DLD1 (cell line): Measurements from ENCODE around the gene MALAT1.
"Not testable (repeated sequence)": the region's sequence is repeated elsewhere in the genome, so short reads cannot be mapped to it uniquely, and the experiment has no call there.

Experiments
- in situ Hi-C: cut with HindIII; loops from 2 replicates; pipeline ENCODE4 v1.10.0; 2017; ENCODE audit warnings: low sequenced_read_pairs

MALAT1 gene

DNA sequence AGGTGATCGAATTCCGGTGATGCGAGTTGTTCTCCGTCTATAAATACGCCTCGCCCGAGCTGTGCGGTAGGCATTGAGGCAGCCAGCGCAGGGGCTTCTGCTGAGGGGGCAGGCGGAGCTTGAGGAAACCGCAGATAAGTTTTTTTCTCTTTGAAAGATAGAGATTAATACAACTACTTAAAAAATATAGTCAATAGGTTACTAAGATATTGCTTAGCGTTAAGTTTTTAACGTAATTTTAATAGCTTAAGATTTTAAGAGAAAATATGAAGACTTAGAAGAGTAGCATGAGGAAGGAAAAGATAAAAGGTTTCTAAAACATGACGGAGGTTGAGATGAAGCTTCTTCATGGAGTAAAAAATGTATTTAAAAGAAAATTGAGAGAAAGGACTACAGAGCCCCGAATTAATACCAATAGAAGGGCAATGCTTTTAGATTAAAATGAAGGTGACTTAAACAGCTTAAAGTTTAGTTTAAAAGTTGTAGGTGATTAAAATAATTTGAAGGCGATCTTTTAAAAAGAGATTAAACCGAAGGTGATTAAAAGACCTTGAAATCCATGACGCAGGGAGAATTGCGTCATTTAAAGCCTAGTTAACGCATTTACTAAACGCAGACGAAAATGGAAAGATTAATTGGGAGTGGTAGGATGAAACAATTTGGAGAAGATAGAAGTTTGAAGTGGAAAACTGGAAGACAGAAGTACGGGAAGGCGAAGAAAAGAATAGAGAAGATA lies at the start of gene MALAT1:
MALAT1 (plus strand) TSS at position 69 of the 736 bp plus-strand sequence.
- in situ Hi-C loops, result loop anchor here (10.0 kb wide), 2 partner anchors 74 to 144 kb away; partner anchors contain the start of genes NEAT1 and TIGD3

DNA sequence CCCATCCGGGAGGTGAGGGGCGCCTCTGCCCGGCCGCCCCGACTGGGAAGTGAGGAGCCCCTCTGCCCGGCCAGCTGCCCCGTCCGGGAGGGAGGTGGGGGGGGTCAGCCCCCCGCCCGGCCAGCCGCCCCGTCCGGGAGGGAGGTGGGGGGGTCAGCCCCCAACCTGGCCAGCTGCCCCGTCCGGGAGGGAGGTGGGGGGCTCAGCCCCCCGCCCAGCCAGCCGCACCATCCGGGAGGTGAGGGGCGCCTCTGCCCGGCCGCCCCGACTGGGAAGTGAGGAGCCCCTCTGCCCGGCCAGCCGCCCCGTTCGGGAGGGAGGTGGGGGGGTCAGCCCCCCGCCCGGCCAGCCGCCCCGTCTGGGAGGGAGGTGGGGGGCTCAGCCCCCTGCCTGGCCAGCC lies 47.5 kb upstream of the MALAT1 start:
- in situ Hi-C loops, result not testable (repeated sequence)

DNA sequence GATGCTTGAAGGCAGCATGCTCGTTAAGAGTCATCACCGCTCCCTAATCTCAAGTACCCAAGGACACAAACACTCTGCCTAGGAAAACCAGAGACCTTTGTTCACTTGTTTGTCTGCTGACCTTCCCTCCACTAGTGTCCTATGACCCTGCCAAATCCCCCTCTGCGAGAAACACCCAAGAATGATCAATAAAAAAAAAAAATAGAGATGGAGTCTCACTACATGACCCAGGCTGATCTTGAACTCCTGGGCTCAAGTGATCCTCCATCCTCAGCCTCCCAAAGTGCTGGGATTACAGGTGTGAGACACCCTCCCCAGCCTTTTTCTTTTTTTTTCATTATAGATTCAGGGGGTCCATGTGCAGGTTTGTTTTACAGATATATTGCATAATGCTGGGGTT lies 46.6 kb upstream of the MALAT1 start:
- in situ Hi-C loops, result not testable (repeated sequence)

DNA sequence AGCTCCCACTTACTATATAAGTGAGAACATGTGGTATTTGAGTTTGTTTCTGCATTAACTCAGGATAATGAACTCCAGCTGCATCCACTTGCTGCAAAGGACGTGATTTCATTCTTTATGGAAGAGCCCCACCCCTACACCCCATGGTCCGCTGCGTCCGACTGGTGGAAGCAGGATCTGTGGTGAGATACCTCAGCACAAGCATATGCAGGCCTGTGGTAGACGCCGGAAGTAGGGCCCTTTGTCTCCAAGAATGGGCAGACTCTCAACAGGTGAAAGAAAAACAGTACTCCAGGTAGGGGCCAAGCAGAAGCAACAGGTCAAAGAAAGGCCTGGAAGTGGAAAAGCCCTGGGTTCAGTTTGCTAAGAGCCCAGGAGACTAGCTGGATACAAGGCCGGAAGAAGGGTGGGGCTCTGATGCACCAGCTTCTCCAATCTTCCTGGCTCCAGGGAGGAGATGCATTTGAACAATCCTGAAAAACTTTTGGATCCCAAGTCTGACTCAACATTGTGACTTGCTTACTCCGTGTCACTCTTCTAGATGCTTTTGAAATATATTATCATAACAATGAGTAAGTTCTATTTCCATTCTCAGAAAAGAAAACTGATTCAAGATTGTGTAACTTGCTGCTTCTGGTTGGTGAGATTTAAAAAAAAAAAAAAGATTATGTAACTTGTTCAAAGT lies 45.9 kb upstream of the MALAT1 start:
- in situ Hi-C loops, result no loop called here

DNA sequence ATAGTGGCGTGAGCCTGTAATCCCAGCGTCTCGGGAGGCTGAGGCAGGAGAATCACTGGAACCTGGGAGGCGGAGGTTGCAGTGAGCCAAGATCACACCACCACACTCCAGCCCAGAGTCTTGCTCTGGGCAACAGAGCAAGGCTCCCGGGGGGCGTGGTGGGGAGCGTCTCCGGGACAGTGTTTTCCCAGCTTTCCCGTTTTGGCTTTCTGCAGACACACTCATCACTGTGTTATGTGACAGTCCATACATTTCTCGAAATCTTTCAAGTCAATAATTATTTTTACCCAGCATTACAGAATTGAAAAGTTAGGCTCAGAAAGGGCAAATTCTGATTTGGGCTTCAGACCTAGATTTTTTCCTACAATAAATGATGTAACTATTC lies 44.5 kb upstream of the MALAT1 start:
- in situ Hi-C loops, result no loop called here

DNA sequence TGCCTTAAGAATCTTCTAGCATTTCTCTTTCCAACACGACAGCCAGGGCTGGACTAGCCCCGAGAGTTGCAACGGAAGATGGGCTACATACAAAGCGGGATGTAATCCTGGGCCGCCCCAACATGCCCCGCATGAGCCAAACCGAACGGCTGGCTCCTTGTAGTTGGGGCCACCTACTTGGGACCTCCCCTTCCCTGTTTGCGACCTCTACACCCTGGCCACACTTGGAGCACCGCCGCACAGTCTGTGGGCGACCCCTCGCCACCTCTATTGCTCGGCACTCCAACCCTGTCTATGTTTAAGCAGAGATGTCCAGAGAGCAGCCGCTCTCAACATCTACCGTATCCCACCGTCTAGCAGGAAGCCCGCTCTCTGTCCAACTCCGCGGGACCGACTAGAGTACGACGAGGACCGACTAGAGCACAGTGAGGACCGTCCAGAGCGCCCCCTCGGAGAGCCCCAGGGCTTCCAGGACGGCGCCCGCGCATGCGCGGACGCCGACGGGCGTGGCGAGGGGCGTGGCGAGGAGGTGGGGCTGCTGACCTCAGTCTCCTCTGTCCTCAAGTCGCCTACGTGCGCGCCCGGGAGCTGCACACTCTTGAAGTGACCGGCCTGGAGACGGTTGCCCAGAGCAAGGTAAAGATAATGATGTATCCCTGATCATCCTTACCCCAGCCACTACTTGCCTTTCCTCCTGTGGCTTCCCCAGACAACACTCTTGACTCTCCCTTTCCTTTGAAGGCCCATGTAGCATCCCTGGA lies 44.0 kb upstream of the MALAT1 start:
- in situ Hi-C loops, result no loop called here

DNA sequence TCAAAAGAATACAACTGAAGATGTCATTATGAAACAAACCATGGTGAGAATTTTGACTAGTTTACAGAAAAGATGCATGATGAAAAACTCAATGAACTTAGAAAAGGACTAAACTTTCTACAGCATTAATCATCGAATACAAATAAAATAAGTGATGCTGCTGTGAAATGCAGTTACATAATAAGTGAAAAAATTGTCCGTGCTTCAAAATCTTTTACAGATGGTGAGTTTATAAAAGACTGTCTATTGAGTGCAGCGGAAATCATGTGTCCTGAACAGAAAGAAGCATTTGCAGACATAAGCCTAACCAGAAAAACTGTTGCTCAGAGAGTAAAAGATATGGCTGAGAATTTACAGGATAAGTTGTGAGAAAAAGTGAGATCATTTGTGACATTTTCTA lies 42.4 kb upstream of the MALAT1 start:
- in situ Hi-C loops, result no loop called here

DNA sequence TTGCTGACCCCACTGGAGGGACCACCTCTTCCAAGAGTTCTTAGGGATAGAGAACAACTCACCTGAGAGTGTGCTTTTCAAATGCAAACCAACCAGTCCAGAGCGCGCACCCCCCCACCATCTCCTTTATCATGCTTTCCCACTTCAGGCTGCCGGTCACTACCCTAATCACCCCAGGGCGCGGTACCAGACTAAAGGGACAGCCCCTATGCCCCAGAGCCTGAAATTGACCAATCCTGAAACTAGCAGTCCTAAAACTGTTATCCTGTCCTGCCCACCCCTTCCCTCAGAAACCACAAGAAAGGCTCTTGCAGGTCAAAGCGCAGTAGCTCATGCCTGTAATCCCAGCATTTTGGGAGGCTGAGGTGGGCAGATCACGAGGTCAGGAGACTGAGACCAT lies 39.3 kb upstream of the MALAT1 start:
- in situ Hi-C loops, result no loop called here

DNA sequence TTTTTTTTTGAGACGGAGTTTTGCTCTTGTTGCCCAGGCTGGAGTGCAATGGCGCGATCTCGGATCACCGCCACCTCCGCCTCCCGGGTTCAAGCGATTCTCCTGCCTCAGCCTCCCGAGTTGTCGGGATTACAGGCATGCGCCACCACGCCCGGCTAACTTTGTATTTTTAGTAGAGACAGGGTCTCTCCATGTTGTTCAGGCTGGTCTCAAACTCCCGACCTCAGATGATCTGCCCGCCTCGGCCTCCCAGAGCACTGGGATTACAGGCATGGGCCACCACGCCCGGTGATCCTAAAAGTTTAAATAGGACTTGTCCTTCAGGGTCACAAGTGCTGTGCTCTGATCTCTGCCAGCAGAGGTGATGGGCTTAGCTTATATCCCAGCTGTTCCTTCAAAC lies 33.4 kb upstream of the MALAT1 start:
- in situ Hi-C loops, result not testable (repeated sequence)

DNA sequence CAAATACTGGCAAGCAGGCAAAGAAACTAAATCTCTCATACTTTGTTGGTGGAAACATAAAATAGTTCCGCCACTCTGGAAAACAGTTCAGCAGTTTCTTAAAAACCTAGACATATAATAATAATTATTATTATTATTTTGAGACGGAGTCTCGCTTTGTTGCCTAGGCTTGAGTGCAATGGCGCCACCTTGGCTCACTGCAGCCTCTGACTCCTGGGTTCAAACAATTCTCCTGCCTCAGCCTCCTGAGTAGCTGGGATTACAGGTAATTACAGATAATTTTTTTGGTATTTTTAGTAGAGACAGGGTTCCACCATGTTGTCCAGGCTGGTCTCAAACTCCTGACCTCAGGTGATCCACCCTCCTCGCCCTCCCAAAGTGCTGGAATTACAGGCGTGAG lies 31.5 kb upstream of the MALAT1 start:
- in situ Hi-C loops, result not testable (repeated sequence)

DNA sequence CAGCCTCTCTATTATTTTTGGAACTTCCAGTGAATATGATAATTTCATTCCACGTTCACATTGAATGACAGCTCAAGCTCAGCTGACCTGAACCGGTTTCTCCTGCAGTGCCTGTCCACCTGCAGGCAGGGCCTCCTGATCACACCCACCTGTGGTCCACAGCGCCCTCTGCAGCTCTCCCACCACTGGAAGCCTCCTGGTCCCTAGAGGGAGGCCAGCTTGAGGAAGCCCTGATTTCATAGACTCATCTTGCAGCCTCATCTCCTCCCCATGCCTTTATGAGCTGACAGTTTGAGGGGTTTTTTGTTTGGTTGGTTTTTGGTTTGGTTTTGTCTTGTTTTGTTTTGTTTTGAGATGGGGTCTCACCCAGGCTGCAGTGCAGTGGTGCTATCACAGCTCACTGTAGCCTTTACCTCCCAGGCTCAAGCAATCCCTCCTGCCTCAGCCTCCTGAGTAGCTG lies 29.9 kb upstream of the MALAT1 start:
- in situ Hi-C loops, result no loop called here

DNA sequence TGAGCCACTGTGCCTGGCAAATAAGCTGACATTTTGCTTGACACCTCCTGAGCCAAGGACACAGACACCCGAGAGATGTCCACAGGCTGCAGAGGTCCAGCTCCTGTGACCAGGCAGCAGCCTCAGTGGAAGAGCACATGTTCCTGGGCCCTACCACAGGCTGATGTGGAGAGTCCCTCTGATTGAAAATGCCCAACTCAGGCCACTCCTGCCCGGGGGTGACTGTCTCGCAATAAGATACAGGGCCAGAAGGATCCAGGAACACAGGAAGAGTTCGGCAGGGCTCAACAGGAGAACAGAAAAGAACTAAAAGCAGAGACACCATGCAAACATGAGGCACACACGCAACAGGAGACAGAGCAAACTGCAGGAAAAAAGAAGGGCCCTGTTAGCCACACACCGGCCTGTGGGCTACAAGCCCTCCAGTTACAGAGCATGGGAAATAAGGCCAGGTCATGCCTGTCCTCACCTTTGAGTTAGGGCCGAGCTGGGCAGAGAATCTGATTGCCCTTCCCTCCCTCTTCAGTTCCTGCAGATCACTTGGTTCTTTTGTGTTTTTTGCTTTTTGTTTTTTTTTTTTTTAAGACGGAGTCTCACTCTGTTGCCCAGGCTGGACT lies 28.3 kb upstream of the MALAT1 start:
- in situ Hi-C loops, result no loop called here

DNA sequence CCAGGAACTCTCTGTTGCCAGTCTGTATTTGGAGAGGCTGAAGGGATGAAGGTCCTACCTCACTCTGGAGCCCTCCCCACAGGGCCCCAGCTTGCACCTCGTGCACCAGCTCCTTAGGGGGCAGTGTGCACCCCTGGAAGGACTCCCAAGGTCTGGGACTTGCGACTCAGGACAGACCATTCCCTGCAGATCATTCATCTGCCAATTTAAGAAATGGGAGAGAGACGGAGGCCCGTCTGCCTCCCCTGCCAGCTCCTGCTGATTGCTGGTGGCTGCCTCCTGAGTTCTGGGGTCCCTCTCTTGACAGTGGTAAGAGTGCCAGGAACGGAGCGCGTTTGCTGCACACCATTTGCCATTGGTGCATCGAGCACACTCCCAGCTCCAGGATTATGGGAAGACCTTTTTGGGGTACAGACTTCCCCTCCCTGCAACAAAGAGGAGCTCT lies 27.4 kb upstream of the MALAT1 start:
- in situ Hi-C loops, result no loop called here

DNA sequence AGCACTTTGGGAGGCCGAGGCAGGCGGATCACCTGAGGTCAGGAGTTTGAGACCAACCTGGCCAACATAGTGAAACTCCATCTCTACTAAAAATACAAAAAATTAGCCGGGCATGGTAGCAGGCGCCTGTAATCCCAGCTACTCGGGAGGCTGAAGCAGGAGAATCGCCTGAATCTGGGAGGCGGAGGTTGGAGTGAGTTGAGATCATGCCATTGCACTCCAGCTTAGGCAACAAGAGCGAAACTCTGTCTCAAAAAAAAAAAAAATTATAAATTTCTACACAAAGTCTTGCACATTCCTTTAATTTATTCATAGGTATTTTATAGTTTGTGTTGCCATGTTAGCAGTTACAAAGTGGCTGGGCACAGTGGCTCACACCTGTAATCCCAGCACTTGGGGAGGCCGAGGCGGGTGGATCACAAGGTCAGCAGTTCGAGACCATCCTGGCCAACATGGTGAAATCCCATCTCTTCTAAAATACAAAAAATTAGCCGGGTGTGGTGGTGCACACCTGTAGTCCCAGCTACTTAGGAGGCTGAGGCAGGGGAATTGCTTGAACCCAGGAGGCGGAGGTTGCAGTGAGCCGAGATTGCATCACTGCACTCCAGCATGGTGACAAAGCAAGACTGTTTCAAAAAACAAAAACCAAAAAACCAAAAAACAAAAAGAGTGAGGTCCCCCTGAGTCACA lies 26.1 kb upstream of the MALAT1 start:
- in situ Hi-C loops, result not testable (repeated sequence)

DNA sequence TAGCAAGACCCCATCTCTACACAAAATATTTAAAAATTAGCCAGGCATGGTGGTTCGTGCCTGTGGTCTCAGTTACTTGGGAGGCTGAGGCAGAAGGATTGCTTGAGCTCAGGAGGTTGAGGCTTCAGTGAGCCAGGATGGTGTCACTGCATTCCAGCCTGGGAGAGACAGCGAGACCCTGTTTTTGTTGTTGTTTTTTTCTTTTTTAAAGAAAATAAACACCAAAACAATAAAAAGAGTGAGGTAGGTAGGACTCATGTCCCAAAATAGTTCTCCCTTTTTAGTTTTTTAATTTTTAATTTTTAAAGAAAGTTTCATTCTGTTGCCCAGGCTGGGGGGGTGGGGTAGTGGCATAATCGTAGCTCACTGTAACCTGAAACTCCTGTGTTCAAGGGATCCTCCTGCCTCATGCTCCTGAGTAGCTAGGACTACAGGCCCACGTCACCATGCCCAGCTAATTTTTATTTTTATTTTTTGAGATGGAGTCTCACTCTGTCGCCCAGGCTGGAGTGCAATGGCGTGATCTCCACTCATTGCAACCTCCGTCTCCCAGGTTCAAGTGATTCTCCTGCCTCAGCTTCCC lies 25.5 kb upstream of the MALAT1 start:
- in situ Hi-C loops, result no loop called here

DNA sequence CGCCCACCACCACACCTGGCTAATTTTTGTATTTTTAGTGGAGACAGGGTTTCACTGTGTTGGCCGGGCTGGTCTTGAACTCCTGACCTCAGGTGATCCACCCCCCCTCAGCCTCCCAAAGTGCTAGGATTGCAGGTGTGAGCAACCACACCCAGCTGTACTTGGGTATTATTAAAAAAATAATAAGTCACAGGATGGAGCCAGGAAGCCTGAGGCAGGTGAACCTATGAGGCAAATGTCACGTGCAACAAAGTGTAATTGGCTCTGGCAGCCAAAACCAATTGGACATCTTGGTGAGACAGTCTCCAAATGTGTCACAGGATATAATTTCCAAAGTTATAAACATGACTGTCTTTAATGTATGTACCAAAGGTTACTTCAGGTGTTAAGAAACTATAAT lies 24.0 kb upstream of the MALAT1 start:
- in situ Hi-C loops, result no loop called here

DNA sequence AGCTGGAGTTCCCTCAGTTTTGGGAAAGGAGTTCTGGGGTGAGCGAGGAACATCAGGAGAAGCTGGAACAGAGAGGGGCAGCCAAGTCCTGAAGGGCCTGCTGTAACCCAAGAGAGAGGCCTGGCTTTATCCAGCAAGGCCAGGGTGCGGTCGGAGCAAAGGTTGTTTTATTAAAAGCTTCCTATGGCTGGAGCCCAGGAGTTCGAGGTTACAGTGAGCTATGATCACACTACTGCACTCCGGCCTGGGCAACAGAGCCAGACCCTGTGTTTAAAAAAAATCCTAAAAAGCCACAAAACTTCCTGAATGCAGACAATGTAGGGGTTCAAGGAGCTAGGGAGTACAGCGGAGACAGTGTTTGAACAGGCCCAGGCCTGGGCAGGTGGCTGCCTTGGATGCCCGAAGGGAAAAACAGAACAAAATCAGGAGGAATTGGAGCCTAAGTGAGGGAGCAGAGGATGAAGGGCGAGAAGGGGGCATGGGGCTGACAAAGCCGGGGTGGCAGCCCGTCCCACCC lies 22.2 kb upstream of the MALAT1 start:
- in situ Hi-C loops, result no loop called here

DNA sequence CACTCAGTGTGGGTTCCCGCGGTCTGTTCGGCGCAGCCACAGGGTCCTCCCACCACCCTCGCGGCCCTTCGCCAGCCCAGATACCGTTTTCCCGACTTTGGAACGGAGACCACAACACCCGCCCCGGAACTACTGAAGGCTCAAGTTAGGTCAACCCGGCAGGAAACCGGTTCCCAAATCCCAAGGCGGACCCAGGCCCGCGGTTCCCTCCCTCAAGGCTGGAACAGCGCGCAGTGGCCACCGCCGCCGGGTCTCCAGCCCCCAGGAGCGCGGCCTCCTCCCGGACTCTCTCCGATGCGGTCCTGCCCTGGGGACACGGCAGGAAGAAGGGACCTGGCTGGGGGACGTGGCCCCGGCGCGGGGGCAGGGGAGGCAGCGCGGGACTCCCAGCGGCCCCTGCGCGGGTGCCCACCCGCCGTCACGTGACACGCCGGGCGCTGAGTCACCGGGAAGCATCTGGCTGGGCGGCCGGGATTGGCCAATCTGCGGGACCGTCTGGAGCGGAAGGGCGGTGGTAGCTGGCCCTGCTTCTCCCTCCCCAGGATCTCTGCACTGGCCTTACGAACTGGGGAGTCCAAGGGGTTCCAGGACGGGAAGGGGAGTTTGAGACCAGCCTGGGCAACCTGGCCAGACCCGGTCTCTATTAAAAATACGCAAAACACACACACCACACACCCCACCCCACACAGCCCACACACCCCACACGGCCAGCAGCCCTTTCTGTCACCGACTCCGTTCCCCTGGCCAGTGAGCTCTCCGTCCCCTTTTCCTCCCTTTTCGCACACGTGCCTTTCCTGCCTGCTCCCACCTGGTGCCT lies 21.5 kb upstream of the MALAT1 start:
- in situ Hi-C loops, result no loop called here
